Lower leg skin (tissue), 4 donors: ENCODE data around the gene ADAMTSL1. TPM values are rescaled to one million over a fixed set of nuclear protein-coding genes. Genes with fewer than 3 reads are reported as not detected.

ENCODE experiments used
- DNase-seq, 2 donors: peaks; one replicate each; pipeline ENCODE4 v3.0.0-alpha.2; 2019; ENCODE audit warnings: low spot score in 2 of 2
- H3K4me3 ChIP-seq: fragments of 200-600 bp; sonication (generic); 2 replicates; pipeline ENCODE4 v1.5.1; 2017; ENCODE audit warnings: mild to moderate bottlenecking, low read depth; ENCODE audit not compliant: poor library complexity, severe bottlenecking
- CTCF ChIP-seq, 3 donors: fragments of 450-650 bp; IDR thresholded peaks; one replicate each; pipeline ENCODE4 v1.5.1; 2016; ENCODE audit warnings: antibody characterized with exemption in 3 of 3, mild to moderate bottlenecking in 3 of 3, moderate library complexity in 2 of 3
- POLR2A ChIP-seq, 2 donors: fragments of 450-650 bp; IDR thresholded peaks; one replicate each; pipeline ENCODE4 v1.6.1; 2016 to 2017; ENCODE audit warnings: antibody characterized with exemption in 2 of 2, mild to moderate bottlenecking in 1 of 2, moderate library complexity in 1 of 2
- WGBS, 2 donors: methylation state at CpG; one replicate each; pipeline ENCODE4 v1.1.5; 2018; 5-methylcytosine and 5-hydroxymethylcytosine counted together
- intact Hi-C: fragments of 100-400 bp; cut with DNase I; formaldehyde crosslinking; loops from one replicate; pipeline ENCODE4 v1.15.0; 2023; ENCODE audit warnings: low total_unique reads
- total RNA-seq, 4 donors: library from RNA; depleted of rRNA; stranded (reverse); fragments of >200 nt; gene quantifications; one replicate each; pipeline ENCODE4 v1.1.0, GENCODE V29; 2016

The ADAMTSL1 gene
- total RNA-seq, 4 donors from 2014 or later, result 1.2 to 3.6 (median 1.9) TPM

GRCh38 chr9:18437315-18438201, 36.4 kb upstream of the ADAMTSL1 start:
- TF ChIP-seq CTCF (IDR thresholded peaks at IDR 0.05) (no peak), POLR2A (IDR thresholded peaks at IDR 0.05) (no peak)
- peak in 1 of 2 donors; percentile 85 for DNase-seq
- no peak overlapping the region for H3K4me3 ChIP-seq
- WGBS, 2 donors, result 28 to 48% methylated on average over 9 of the region's 9 CpGs
- intact Hi-C loops, result no loop called here

- intact Hi-C loops, result no loop called here
- TF ChIP-seq POLR2A (IDR thresholded peaks at IDR 0.05) (no peak), CTCF (IDR thresholded peaks at IDR 0.05) (no peak)
- 6 to 7% methylated on average over 30 to 31 of the region's 31 CpGs for WGBS, 2 donors
These were observed 35.5 kb upstream of the ADAMTSL1 start for GRCh38 chr9:18438300-18438925.

GRCh38 chr9:18438951-18439350, 35.0 kb upstream of the ADAMTSL1 start:
- TF ChIP-seq CTCF (IDR thresholded peaks at IDR 0.05), result no peak
- TF ChIP-seq POLR2A (IDR thresholded peaks at IDR 0.05), result no peak
- H3K4me3 ChIP-seq, result no peak overlapping the region
- intact Hi-C loops, result no loop called here

More at GRCh38 chr9:18438300-18438925, 35.5 kb upstream of the ADAMTSL1 start:
- no peak overlapping the region for H3K4me3 ChIP-seq
- peak; percentile 22 to 83 for DNase-seq

GRCh38 chr9:18441261-18441660, 32.7 kb upstream of the ADAMTSL1 start:
- intact Hi-C loops, result no loop called here
- 66 to 68% methylated on average over 1 of the region's 1 CpG for WGBS, 2 donors
- no peak for DNase-seq
- H3K4me3 ChIP-seq, result no peak overlapping the region
- no peak for TF ChIP-seq CTCF (IDR thresholded peaks at IDR 0.05)
- TF ChIP-seq POLR2A (IDR thresholded peaks at IDR 0.05), result no peak

More at GRCh38 chr9:18438951-18439350, 35.0 kb upstream of the ADAMTSL1 start:
- 71 to 76% methylated on average over 7 of the region's 7 CpGs for WGBS, 2 donors
- DNase-seq, result no peak

- DNase-seq, result peak; percentile 59 to 92
- 1 to 7% methylated on average over 6 of the region's 6 CpGs for WGBS, 2 donors
- TF ChIP-seq POLR2A (IDR thresholded peaks at IDR 0.05), result no peak
- TF ChIP-seq CTCF (IDR thresholded peaks at IDR 0.05), result no peak
- no peak overlapping the region for H3K4me3 ChIP-seq
- intact Hi-C loops, result no loop called here
These were observed 31.1 kb upstream of the ADAMTSL1 start for GRCh38 chr9:18442629-18443491.
